CD4-positive, alpha-beta T cell treated with Interleukin-10 for 1 hour (primary cell): Measurements from ENCODE around the gene PSMG3.

Source experiments
- DNase-seq: peaks from one replicate; pipeline ENCODE4 v3.0.0-alpha.2; 2020

The PSMG3 gene, protein sequence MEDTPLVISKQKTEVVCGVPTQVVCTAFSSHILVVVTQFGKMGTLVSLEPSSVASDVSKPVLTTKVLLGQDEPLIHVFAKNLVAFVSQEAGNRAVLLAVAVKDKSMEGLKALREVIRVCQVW

DNA sequence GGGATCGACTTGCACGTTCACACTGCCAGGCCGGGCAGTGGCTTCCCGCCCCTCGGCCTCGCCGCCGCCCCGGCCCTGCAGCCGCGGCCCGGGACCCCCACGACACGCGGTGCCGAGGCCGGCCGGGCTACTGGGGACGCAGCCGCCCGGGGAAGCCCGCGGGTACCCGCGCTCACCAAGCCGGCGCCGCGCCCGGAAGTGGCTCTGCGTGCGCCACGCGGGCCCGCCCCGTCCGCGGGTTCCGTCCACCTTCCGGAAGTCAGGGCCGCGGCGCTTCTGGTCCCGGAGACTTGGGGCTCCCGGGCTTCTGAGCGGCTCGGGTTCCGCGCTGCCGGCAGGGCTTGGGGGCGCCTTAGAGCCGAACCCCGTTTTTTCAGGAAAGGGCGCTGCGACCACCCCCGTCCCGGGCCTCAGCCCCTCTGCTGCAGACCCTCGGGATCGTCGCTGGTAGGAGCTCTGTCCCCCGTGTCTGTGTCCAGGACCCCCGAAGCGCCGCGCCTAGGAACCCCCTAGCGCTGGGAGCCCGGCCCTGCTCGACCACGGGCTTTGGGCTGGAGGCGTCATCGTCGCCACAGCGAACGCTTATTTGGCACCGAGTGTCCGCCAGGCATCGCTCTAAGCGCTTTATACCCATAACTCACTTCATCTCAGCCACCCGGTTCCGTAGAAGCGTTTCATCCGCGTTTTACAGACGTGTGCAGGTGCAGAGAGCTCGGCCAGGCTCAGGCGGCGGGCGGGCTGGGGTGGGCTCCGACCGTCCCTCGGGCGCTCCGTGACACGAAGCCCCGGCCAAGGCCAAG lies at the start of gene PSMG3:
PSMG3 (minus strand) TSS at position 200 of the 800 bp plus-strand sequence. CDS start 693 bp downstream, outside the sequence.
- peak; percentile 86 for DNase-seq

DNA sequence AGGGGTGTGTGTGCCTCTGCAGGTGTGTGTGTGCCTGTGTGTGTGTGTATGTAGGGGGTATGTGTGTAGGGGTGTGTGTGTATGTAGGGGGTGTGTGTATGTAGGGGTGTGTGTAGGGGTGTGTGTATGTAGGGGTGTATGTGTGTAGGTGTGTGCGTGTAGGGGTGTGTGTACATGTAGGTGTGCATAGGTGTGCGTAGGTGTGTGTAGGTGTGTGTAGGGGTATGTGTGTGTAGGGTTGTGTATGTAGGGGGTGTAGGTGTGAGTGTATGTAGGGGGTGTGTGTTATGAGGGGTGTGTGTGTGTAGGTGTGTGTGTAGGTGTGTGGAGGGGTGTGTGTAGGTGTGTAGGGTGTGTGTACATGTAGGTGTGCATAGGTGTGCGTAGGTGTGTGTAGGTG lies 48.6 kb upstream of the PSMG3 start:
- DNase-seq, result no peak

DNA sequence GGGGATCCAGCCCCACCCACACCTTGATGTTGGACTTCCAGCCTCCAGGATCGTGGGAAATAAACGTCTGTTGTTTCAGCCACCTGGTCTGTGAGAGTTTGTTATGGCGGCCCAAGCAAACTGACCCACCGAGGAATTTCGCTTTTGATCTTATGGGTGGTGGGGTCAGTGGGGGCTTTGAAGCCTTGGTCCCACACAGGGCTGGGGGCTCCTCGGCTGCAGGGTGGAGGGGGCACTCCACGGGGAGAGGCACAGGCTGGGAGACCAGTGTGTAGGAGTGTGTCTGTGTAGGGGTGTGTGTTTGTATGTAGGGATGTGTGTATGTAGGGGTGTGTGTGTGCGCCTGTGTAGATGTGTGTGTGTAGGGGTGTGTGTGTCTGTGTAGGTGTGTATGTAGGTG lies 48.1 kb upstream of the PSMG3 start:
- no peak for DNase-seq

DNA sequence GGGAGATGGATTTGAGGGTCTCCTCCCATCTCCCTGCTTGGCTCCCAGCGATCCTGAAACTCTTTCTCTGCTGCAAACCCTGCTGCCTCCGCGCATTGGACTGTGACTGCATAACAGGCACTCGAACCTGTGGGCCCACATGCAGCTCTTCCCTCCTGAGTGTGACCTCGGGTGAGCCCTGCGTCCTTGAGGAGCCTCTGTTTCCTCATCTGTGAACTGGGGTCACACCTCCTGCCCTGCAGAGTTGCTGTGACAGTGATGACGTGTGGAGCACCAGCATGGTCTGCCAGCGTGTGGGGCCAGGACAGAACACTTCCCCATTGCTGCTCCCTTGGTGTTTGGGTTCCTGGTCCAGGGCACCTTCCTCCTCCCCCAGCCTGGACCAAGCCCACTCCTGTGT lies 46.9 kb upstream of the PSMG3 start:
- no peak for DNase-seq

DNA sequence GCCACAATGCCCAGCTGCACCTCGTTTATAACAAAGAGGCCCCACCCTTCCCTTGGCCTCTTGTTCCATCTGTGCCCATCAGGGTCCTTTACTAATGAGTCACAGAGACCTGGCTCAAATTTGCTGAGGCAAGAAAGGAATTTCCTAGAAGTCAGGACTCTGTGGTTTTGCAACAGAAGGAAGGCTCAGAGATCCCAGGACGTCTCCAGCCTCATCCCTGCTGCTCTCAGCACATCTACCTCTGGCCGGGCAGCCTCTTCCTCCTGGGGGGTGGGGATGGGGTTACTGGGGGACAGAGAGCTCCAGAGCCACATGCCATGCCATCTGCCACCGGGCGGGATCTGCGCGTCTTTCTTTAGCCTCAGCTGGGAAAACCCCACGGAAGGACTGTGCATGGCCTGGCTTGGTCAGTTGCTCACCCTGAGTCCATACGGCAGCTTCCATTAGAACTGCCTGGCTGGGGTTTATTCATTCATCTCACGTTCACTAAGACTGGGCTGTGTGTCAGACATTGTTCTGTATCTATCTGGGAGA lies 41.9 kb upstream of the PSMG3 start:
- no peak for DNase-seq

DNA sequence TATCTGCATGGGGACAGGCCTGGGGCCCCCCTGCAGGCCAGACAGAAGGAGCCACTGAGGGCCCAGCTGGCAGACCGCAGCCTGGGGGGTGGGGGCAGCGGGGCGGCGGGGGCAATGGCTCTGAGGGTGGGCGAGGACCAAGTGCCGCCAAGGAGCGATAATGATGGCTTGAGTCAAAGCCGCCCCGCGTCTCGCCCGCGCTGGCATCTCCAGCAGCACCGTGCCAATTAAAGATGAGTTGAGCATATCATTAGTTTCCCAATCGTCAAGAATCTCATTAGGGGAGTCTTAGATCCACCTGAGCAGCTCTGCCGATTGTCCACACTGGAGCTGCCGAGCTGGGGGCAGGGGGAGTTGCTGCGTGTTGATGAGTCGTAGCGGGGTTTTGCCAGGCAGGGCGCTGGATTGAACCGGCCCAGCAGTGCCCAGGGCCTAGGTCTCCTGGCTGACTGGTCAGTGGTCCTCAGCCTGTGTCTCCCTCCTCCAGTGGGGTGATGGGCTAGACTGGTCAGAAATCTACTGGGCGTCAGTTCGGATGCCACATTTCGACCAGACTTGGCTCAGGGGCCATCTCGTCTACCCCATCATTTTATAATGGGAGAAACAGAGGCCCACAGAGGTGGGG lies 41.0 kb upstream of the PSMG3 start:
- DNase-seq, result no peak

DNA sequence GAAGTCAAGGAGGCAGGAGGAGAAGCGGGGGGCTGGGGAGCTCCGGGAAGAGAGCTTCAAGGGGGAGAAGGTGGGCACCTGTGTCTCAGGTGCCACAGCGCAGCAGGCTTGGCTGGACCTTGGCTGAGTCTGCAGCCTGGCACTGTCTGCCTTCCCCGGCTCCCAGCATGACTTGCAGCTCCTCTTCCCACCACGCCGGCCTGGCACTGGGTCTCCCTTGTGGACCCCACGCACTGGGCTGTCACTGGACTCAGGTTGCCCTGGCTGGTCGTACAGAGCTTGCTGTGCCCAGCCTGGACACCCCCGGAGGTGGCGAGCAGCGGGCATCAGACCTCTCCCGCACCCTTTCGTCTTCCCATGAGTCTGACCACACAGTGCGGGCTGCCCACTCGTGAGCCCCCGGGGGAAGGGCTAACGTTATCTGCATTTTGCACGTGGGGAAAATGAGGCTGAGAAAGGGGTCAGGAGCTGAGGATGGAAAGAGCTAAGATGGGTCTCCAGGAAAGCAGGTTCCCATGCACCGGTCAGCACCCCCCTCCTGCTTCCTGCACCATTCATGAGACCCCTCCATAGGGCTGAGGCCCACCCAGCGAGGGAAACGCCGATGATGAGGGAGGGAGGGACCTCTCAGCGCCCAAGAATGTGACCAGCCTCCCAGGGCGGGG lies 40.3 kb upstream of the PSMG3 start:
- no peak for DNase-seq

DNA sequence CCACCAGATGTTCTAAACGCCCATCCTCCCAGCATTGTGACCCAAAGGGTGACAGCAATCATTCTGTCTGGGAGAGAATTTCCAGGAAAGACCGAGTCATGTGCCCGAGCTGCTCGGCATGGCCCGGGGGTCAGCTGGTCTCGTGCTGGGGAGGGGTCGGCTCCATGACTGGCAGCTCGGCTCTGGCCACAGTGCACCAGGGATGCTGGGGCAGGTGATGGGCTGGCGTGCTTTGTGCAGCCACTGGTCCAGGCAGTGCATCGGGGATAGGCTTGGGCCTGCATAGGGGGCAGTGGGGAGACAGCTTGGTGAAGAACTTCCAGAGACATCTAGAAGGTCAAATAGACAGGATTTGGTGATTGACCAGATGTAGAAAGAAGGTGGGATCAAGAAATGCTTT lies 39.2 kb upstream of the PSMG3 start:
- DNase-seq, result no peak

DNA sequence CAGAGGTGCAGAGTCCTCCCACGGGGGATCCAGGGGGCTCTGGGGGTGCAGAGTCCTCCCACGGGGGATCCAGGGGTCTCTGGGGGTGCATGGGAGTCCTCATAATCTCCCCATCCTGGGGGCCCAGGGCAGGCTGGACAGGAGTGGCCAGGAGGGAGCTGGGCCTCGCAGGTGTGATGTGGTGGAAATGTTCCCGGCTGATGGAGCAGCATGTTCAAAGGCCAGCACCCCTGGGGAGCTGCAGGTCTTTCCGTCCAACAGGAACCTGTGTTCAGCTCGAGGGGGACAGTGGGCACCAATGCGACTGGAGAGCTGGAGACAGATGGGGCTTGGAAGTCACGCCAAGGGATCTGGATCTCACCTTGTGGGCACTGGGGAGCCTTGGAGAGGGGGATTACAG lies 38.5 kb upstream of the PSMG3 start:
- DNase-seq, result no peak

DNA sequence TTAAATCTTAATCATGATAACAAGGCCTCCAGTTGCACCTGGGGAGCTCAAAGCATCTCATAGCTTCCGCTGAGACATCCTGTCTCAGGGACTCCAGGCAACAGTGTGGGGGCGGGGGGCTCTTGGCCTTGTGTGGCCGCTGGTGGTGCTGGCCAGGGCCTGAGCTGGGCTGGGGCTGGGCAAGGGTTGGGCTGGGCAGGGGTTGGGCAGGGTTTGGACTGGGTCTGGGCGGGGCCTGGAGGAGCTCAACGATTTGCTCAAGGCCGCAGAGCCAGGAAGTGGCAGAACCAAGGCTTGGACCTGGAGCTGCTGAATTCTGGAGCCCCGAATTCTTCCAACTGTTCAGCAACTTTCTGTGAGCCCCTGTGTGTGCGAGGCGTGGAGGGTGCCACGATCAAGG lies 37.9 kb upstream of the PSMG3 start:
- no peak for DNase-seq

DNA sequence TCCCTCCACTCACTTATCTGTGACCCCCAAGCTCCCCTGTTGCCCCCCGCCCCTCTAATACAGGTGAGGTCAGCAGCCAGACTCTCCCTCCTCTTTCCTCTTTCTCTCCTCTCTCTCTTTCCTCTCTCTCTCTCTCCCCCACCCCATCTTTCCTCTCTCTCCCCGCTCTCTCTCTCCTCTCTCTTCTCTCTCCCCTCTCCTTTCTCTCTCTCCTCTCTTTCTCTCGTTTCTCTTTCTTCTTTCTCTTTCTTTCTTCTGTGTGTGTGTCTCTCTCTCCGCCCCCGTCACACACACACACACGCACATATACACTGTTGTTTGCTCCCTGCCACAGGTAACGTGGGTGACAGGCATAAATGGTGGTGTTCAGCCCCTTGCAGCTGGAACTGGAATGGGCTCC lies 37.2 kb upstream of the PSMG3 start:
- DNase-seq, result no peak

DNA sequence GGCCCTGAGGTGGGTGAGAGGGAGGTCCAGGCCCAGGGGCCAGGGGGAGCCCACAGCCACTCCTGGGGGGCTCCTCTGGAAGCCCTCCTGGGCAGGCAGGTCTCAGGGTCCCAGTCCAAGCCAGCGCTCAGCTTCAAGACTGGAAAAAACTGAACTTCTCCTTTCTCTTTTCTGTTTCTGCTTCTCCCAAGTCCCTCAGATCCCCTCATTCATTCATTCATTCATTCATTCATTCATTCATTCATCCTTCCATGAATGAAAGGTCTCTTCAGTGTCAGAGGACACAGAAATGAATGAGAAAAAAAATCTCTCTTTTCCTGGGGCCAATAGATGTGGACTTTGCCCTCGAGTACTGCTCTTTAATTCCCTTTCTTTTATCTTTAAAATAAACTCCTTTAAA lies 34.6 kb upstream of the PSMG3 start:
- DNase-seq, result no peak

DNA sequence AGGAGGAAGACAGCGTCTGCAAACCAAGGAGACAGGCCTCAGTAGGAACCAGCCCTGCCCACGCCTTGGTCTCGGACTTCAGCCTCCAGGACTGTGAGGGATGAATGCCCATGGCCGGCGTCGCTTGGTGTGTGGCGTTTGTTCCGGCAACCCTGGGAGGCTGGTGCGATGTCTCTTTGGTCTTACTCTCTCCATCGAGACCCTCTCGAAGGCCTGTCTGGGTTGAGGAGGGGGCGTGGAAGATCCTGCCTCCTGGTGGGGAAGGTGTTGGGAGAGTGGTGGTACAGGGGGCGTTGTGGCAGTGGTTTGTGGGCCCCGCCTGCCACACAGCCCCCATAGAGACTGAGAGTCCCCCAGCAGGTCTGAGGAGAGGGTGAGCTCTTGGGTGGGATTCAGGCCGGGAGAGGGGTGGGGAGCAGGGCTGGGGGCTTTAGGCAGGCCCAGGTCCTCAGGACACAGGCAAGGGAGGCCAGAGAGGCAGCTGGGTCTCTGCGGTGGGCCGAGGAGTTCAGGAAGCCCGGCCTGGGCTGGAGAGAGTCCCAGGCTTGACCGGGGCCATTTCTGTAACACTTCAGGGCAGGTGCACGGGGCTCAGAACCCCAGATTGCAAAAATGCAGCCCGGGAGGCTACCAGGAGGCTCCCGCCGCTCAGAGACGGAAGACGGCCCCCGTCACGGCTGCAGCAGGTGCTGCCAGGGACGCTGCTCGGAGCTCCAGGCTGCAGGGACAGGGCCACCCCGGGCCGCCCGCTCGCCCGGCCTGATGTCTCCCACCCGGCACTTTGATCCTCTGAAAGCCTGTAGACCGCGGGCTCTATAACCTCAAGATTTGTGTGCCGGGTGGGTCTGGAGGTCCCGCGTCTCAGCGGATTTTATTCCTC lies 33.8 kb upstream of the PSMG3 start:
- no peak for DNase-seq

DNA sequence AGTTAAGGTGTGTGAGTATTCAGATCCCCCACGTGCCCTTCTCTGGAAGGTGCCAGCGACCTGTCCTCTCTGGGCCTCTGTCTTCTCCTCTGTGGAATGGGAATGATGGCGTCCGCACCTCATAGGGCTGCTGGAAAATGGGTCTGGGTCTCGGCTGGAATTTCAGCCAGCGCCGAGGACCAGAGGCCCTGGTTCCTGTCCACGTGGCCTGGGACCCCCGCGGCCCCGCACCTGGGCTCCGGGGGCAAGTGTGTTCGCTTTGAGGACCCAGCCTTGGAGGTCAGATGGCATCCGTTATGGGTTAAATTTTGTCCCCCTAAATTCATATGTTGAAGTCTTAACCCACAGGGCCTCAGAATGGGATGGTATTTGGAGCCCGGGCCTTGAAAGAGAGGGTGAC lies 32.6 kb upstream of the PSMG3 start:
- DNase-seq, result no peak

DNA sequence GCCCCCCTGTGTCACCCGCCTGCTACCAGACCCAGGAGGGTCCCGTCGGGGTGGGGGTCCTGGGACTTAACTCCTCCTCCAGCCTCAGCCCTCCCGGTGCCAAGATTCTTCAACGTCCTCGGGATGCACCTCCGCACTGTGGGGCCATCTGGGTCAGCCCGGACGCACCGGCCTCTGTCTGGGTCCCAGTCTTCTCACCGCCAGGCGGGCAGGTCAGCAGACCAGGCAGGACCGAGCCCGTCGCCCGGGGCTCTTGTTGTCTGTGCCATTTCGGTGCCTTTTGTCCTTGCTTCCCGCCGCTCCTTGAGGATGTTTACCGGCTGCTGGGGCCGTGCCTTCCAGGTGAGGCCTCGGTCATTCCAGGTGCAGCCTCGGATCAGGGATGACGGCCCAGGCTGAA lies 32.1 kb upstream of the PSMG3 start:
- DNase-seq, result no peak

DNA sequence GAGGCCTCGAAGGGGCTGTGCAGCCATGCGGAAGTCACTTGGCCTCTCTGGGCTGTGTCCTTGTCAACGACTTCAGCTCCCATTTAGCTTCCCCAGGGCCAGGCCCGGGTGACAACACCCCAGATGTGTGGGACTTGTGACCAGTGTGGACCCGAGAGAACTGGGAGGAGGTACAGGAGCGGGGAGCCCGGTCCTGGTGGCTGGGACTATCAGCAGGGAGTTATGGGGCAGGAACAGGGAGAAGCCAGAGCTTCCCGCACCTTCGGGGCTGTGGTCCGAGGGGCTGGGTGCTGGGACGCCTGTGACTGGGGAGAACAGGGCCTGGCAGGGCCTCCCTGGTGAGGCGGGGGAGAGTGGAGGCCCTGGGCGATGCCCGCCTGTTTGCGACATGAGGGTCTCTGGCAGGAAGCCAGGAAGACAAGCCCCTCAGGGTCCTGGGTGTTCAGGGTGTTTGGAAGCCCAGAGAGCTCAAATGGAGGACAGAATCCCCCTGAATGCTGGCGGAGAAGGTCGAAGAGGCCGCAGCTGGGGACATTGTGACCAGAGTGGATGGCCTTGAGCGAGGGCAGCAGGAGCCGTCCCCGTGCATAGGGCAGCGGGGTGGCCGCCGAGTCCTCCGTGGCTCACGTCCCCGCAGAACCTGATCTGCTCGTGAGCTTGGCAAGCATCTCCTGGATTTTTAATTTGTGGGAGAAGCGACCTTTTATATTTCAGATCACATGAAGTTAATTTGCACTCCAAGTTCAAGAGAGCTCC lies 30.0 kb upstream of the PSMG3 start:
- no peak for DNase-seq

DNA sequence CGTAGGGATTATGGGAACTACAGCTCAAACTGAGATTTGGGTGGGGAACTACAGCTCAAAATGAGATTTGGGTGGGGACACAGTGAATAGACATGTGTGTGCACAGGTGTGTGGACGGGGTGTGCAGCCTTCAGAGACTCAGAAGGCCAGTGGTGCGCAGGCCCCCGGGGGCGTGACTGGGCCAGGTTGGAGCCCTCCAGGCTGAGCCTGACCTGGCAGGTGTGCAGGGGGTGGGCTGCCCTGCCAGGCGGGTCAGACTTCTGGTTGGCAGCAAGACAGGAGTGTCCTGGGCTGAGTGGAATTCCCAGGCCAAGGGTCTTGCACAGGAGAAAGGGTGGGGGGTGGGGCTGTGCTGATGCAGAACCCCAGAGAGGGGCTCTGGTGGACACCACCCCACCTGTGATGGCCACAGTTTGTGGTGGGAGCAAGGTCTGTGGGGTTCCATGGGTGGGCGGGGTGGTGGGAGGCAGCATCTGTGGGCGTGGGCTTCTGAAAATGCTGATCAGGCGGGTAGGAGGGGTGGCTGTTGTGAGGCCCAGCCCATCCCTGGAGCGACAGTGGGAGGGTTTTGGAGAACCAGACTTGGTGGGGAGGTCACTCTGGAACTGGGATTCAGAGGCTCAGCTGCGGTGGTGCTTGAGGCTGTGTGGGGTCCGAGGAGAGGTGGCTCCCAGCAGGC lies 29.3 kb upstream of the PSMG3 start:
- no peak for DNase-seq

DNA sequence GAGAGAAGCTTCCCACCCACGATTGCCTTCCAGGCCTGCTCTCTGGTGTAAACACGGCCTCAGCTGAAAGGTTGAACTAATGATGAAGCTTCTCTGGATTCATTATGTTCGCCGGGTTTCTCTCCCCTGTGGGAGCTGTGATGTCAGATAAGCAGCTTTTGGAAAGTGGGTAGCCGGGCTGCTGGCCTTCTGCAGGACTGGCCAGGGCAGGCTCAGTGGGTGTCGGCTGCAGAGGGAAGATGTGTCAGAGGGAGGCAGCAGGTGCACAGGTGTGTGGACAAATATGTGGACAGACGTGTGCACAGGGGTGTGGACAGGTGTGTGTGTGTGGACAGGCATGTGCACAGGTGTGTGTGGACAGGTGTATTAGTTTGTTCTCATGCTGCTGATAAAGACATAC lies 28.5 kb upstream of the PSMG3 start:
- no peak for DNase-seq

DNA sequence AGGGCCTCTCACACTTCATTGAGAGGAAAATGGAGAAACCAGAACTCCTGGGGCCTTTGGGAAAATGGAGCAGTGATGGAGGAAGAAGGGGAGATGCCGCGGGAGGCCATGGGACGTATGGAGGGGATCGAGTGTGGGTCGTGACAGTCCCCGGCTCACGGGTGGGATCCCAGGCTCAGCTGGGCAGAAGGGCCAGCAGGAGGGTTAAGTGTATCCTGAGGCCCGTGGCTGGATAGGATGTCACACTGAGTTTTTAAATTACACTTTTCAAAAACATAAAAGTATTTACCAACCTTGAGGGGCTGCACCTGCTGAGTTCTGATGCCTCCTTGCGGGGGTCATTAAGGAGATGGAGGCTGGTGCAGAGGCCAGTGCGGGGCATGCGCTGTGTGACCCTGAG lies 28.0 kb upstream of the PSMG3 start:
- DNase-seq, result no peak

DNA sequence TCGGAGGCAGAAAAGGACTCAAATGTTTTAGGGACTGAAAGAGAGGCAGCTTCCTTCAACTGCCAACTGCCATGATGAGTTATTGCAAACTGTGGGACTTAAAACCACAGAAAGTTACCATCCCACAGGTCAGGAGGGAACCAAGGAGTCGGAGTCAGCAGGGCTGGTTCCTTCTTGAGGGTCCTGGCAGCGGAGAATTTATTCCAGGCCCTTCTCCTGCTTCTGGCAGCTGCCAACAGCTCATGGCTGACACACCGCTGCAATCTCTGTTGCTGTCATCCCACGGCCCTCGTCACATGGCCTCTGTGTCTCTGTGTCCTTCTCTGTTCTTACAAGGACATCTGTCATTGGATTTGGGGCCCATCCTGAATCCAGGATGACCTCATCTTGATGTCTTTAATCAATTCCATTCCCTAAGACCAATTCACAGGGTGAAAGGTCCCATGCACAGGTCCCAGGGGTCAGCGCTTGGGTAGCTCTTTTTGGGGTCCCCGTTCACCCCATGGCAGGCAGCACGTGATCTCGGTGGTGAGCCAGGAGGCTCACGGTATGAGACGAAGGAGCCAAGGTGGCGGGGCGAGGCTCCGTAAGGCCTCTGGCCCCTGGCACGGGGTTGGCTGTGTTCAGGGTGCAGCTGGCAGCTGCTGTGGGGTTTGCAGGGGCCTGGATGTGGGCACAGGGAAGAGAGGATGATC lies 27.4 kb upstream of the PSMG3 start:
- DNase-seq, result no peak
